Heart right ventricle (tissue), 16 donors: ENCODE data around the gene STX17. TPM values are rescaled to one million over a fixed set of nuclear protein-coding genes. Genes with fewer than 3 reads are reported as not detected.

Experiments
- ATAC-seq, 8 donors: fragments of 200-7000 bp; cut with Tn5 transposase; one replicate each; pipeline ENCODE4 v1.9.1; 2020; ENCODE audit warnings: mild to moderate bottlenecking in 8 of 8, moderate library complexity in 8 of 8, moderate number of reproducible peaks in 1 of 8
- DNase-seq, 2 donors: peaks; one replicate each; pipeline ENCODE4 v3.0.0-alpha.2; 2020
- H3K27ac ChIP-seq, 10 donors: fragments of 200-600 bp; sonication (generic) in 2 of 10; one replicate each; pipeline versions ENCODE4 v1.5.0 to v1.8.0; 2020 to 2022; ENCODE audit warnings: mild to moderate bottlenecking in 3 of 10
- H3K27me3 ChIP-seq, 7 donors: fragments of 200-600 bp; one replicate each; pipeline ENCODE4 v1.8.0; 2021 to 2022; ENCODE audit warnings: mild to moderate bottlenecking in 2 of 7
- H3K36me3 ChIP-seq, 9 donors: fragments of 200-600 bp; sonication (generic) in 1 of 9; one replicate each; pipeline versions ENCODE4 v1.5.0 to v1.8.0; 2020 to 2022; ENCODE audit warnings: mild to moderate bottlenecking in 2 of 9
- H3K4me1 ChIP-seq, 9 donors: fragments of 200-600 bp; sonication (generic) in 1 of 9; one replicate each; pipeline versions ENCODE4 v1.5.0 to v1.8.0; 2020 to 2022; ENCODE audit warnings: mild to moderate bottlenecking in 4 of 9
- H3K4me3 ChIP-seq, 10 donors: fragments of 200-600 bp; sonication (generic) in 2 of 10; one replicate each; pipeline versions ENCODE4 v1.5.0 to v1.8.0; 2020 to 2022; ENCODE audit warnings: mild to moderate bottlenecking in 7 of 10, moderate library complexity in 2 of 10
- H3K9me3 ChIP-seq, 11 donors: fragments of 200-600 bp in 10 of 11; sonication (generic) in 2 of 11; one replicate each; pipeline versions ENCODE4 v1.5.0 to v1.8.0; 2013 to 2022; ENCODE audit warnings: mild to moderate bottlenecking in 2 of 11, control low read depth in 1 of 11, moderate library complexity in 1 of 11
- WGBS, 2 donors: extraction: QIAGEN DNeasy Blood & Tissue Kit; methylation state at CpG; one replicate each; pipeline ENCODE4 v1.1.7; 2013; ENCODE audit warnings: inconsistent platforms in 1 of 2; 5-methylcytosine and 5-hydroxymethylcytosine counted together
- intact Hi-C, 10 donors: fragments of 100-400 bp; cut with DNase I; formaldehyde crosslinking; loops; one replicate each; pipeline versions ENCODE4 v1.11.1 to v1.14.2; 2022
- polyA plus RNA-seq, 2 donors: library from polyadenylated mRNA; stranded (reverse); fragments of 200-250 nt; gene quantifications; one replicate each; pipeline ENCODE4 v1.2.3, GENCODE V29; 2013
- total RNA-seq, 10 donors: library from RNA; stranded (reverse); fragmentation: NEBNext Ultra II Directional in 3 of 10; extraction: Animal tissue kit (Norgen Biotek cat#: 25700) in 3 of 10; gene quantifications; one replicate each; pipeline versions ENCODE4 v1.2.1 to v1.2.4, GENCODE V29; 2021 to 2023
- TF ChIP-seq, protein P1 (sequence below), 9 donors: fragments of 200-600 bp; sonication (generic) in 2 of 9; IDR thresholded peaks; one replicate each; pipeline versions ENCODE4 v1.5.0 to v1.8.0; 2021 to 2022; ENCODE audit warnings: antibody characterized with exemption in 9 of 9, mild to moderate bottlenecking in 5 of 9, moderate library complexity in 1 of 9
- donor health status: Arrhythmogenic right ventricular cardiomyopathy.
- donor health status: ischemic (EF 13 %, LVEDD 7.1; RV severe dilation, severe dysfunction).
- donor health status: healthy with polysubstance abuse.
- donor health status: DM: no; HTN: yes; CAD: no.
- donor health status: DM: no; HTN: no; CAD: no.
- donor health status: ischemic (EF 25% LVEDD 6.9; RV normal size, moderate dysfunction).
- donor health status: ischemic (EF 25% LVEDD 5.7; RV mildly dilated, moderate dysfunction).
- donor health status: healthy.
- donor health status: DM: yes; HTN: yes; CAD: no.
- donor health status: Ischemic cardiomyopathy.
- donor health status: ischemic (EF 35%, LVEDD 5.7; RV mildly dilated, moderate dysfunction).
- donor health status: nonischemic (EF 11% LVEDD 7.7; RV severe dilation, severe dysfunction).
- donor health status: DM: yes; HTN: yes; CAD: no.
- donor health status: PGD.
- donor health status: ischemic (EF 29% LVEDD 5.4; RV normal size, mild dysfunction).
- donor health status: nonischemic (EF 23%, LVEDD 6.1; RV moderate dilation, normal function).

The STX17 gene
- total and polyA plus RNA-seq, 12 donors = 4.1 to 31.1 (median 23.5) TPM

DNA sequence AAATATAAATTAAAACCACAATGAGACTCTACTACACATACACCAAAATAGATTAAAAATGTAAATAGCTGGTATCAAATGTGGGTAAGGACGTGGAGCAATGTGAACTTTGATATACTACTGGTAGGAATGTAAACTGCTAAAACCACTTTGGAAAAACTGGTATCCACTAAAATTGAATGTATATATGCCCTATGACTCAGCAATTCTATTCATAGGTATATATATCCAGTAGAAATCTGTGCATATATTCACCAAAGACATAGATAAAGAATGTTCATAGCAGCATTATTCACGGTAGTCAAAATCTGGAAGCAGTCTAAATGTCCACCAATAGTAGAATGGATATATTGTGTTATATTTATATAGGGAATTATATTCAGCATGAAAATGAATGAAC, 107.1 kb downstream of the STX17 start:
- Histone ChIP-seq H3K4me1 (no peaks in the 10 kb centered on the region), H3K27me3 (no peaks in the 10 kb centered on the region), H3K27ac (no peak overlapping the region), H3K4me3 (no peak overlapping the region), H3K9me3 (peaks cover 0 to 14% (median 6%) of the 10 kb centered on the region in 11 donors), H3K36me3 (peaks cover 0 to 85% (median 6%) of the 10 kb centered on the region in 9 donors)
- DNase-seq (no peak), ATAC-seq (no peak)
- WGBS, 2 donors = 92 to 93% methylated on average over 2 of the region's 2 CpGs
- intact Hi-C loops = loop anchor here in 3 of 10 donors (5.0 to 10.0 kb wide), 4 partner anchors 209 to 829 kb away; no protein-coding TSS in a partner anchor
- TF ChIP-seq, protein P1, sequence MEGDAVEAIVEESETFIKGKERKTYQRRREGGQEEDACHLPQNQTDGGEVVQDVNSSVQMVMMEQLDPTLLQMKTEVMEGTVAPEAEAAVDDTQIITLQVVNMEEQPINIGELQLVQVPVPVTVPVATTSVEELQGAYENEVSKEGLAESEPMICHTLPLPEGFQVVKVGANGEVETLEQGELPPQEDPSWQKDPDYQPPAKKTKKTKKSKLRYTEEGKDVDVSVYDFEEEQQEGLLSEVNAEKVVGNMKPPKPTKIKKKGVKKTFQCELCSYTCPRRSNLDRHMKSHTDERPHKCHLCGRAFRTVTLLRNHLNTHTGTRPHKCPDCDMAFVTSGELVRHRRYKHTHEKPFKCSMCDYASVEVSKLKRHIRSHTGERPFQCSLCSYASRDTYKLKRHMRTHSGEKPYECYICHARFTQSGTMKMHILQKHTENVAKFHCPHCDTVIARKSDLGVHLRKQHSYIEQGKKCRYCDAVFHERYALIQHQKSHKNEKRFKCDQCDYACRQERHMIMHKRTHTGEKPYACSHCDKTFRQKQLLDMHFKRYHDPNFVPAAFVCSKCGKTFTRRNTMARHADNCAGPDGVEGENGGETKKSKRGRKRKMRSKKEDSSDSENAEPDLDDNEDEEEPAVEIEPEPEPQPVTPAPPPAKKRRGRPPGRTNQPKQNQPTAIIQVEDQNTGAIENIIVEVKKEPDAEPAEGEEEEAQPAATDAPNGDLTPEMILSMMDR (IDR thresholded peaks at IDR 0.05) = no peak

DNA sequence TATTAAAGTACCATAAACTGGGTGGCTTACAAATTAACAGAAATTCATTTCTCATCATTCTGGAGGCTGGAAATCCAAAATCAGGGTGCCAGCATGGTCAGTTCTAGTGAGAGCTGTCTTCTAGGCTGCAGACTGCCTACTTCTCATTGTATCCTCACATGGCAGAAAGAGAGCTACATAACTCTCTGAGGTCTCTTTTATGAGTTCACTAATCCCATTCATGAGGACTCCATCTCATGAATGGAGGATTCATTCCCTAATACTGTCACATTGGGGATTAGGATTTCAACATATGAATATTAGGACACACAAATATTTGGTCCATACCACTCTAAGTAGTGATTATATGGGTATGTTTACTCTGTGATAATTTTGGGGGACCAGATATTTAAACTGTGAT, 108.4 kb downstream of the STX17 start:
- ATAC-seq (no peak), DNase-seq (no peak)
- H3K9me3 ChIP-seq = peaks cover 0 to 14% (median 6%) of the 10 kb centered on the region in 11 donors
- H3K4me3 ChIP-seq = no peak overlapping the region
- no peaks in the 10 kb centered on the region for H3K4me1 ChIP-seq
- H3K27me3 ChIP-seq = no peaks in the 10 kb centered on the region
- H3K27ac ChIP-seq = no peak overlapping the region
- TF ChIP-seq, protein P1 (IDR thresholded peaks at IDR 0.05) = no peak
- intact Hi-C loops = loop anchor here in 4 of 10 donors (5.0 to 10.0 kb wide), 5 partner anchors 210 to 830 kb away; no protein-coding TSS in a partner anchor
- H3K36me3 ChIP-seq = peaks cover 0 to 95% (median 6%) of the 10 kb centered on the region in 9 donors

DNA sequence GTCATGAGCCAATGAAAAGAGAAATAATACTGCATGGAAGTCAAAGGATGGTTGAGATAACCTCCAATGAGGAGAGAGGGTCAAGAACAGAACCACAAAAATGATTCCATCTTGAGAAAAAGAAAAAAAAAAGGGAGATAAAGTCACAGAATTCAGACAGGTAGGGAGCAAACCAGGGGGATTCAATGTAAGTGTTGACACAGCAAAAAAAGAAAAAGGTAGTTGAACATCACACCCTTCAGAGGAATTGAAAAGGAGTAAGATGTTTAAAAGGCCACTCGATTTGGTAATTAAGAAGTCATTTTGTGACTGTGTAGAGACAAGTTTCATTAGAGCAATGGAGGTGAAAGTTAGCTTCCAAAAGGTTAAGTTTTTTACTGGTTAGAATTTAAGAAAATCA, 113.1 kb downstream of the STX17 start:
- peaks cover 0 to 3% (median 0%) of the 10 kb centered on the region in 11 donors for H3K9me3 ChIP-seq
- H3K27me3 ChIP-seq = no peaks in the 10 kb centered on the region
- no peak overlapping the region for H3K4me3 ChIP-seq
- H3K36me3 ChIP-seq = peaks cover 0 to 75% (median 5%) of the 10 kb centered on the region in 9 donors
- intact Hi-C loops = loop anchor here in 3 of 10 donors (5.0 to 10.0 kb wide), 4 partner anchors 215 to 835 kb away; no protein-coding TSS in a partner anchor
- 89 to 96% methylated on average over 1 of the region's 1 CpG for WGBS, 2 donors
- H3K4me1 ChIP-seq = no peaks in the 10 kb centered on the region
- DNase-seq (no peak), ATAC-seq (no peak)
- no peak overlapping the region for H3K27ac ChIP-seq
- TF ChIP-seq, protein P1 (IDR thresholded peaks at IDR 0.05) = no peak

Other genes with a start within 250 kb of the STX17 start
- gene NR4A3, start 84.8 kb upstream of the STX17 start, total RNA-seq = 100 to 1,000 TPM in 1 of 10 donors, 10 to 100 TPM in 5, 1 to 10 TPM in 4; 4.1 to 148 (median 14.7) TPM
- 1 to 10 TPM; 2.6 to 7.2 TPM for gene NR4A3, start 84.8 kb upstream of the STX17 start, polyA plus RNA-seq
- gene ERP44, start 192.3 kb downstream of the STX17 start, total RNA-seq = 10 to 100 TPM; 11.9 to 19.8 (median 14.8) TPM
- gene ERP44, start 192.3 kb downstream of the STX17 start, polyA plus RNA-seq = 10 to 100 TPM; 15.6 to 19.5 TPM
- gene INVS, start 192.6 kb downstream of the STX17 start, total RNA-seq = 1 to 10 TPM; 4.7 to 8.0 (median 6.3) TPM
- 1 to 10 TPM; 1.6 to 3.9 TPM for gene INVS, start 192.6 kb downstream of the STX17 start, polyA plus RNA-seq